Suprapubic skin (tissue), 4 donors: Measurements from ENCODE around the gene MBOAT2.

Experiments
- CTCF ChIP-seq, 2 donors: fragments of 200-600 bp in 1 of 2; fragments of 450-650 bp in 1 of 2; sonication (generic) in 1 of 2; IDR thresholded peaks; one replicate each; pipeline ENCODE4 v1.5.1; 2016 to 2019; ENCODE audit warnings: antibody characterized with exemption in 2 of 2, mild to moderate bottlenecking in 1 of 2, moderate library complexity in 1 of 2
- EP300 ChIP-seq: sonication (generic); formaldehyde crosslinking; IDR thresholded peaks from one replicate; pipeline ENCODE4 v1.6.1; 2017; ENCODE audit warnings: antibody characterized with exemption
- POLR2A ChIP-seq, 2 donors: fragments of 450-650 bp; IDR thresholded peaks; one replicate each; pipeline ENCODE4 v1.6.1; 2017; ENCODE audit warnings: antibody characterized with exemption in 2 of 2, mild to moderate bottlenecking in 2 of 2, moderate library complexity in 2 of 2
- POLR2AphosphoS5 ChIP-seq, 3 donors: sonication (generic); formaldehyde crosslinking; IDR thresholded peaks; one replicate each; pipeline ENCODE4 v1.6.1; 2017; ENCODE audit warnings: antibody characterized with exemption in 3 of 3

GRCh38 chr2:8893978-8894820 is 109.3 kb downstream of the MBOAT2 start:
- TF ChIP-seq CTCF (IDR thresholded peaks at IDR 0.05) (no peak), POLR2AphosphoS5 (IDR thresholded peaks at IDR 0.05) (no peak), POLR2A (IDR thresholded peaks at IDR 0.05) (no peak), EP300 (no peak)
